Measurements from ENCODE around the gene LST1.

Gene LST1

DNA sequence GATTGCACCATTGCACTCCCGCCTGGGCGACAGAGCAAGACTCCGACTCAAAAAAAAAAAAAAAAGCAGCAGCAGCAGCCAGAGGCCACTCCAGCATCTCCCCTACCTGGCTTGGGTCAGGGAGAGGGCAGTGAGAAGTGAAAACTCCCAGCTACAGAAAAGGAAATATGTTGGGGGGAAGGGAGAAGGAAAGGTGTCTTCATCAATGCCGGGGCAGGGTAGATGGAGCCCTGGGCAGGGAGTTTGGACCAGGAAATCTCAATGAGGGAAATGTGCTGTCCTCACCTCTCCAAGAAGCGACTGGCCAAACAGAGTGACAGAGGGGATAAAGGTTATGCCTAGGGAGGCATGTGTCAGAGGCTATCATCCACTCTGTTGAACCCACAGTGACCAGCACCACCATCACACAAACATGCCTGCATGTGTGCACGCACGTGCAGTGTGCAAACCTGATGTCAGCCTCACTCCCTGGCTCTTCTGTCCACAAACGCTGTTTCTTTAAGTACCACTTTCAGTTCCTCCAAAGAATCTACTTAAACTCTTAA is 28.1 kb downstream of the LST1 start:
- DNase-seq (ENCODE audit: low read depth): no peak
- TF ChIP-seq, protein P1, sequence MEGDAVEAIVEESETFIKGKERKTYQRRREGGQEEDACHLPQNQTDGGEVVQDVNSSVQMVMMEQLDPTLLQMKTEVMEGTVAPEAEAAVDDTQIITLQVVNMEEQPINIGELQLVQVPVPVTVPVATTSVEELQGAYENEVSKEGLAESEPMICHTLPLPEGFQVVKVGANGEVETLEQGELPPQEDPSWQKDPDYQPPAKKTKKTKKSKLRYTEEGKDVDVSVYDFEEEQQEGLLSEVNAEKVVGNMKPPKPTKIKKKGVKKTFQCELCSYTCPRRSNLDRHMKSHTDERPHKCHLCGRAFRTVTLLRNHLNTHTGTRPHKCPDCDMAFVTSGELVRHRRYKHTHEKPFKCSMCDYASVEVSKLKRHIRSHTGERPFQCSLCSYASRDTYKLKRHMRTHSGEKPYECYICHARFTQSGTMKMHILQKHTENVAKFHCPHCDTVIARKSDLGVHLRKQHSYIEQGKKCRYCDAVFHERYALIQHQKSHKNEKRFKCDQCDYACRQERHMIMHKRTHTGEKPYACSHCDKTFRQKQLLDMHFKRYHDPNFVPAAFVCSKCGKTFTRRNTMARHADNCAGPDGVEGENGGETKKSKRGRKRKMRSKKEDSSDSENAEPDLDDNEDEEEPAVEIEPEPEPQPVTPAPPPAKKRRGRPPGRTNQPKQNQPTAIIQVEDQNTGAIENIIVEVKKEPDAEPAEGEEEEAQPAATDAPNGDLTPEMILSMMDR (conservative IDR thresholded peaks at IDR 0.05; ENCODE audit: control insufficient read depth, insufficient read depth, low read depth, low read length): no peak
- H3K4me3 ChIP-seq (ENCODE audit: control insufficient read depth, low read depth, low read length): no peak overlapping the region

DNA sequence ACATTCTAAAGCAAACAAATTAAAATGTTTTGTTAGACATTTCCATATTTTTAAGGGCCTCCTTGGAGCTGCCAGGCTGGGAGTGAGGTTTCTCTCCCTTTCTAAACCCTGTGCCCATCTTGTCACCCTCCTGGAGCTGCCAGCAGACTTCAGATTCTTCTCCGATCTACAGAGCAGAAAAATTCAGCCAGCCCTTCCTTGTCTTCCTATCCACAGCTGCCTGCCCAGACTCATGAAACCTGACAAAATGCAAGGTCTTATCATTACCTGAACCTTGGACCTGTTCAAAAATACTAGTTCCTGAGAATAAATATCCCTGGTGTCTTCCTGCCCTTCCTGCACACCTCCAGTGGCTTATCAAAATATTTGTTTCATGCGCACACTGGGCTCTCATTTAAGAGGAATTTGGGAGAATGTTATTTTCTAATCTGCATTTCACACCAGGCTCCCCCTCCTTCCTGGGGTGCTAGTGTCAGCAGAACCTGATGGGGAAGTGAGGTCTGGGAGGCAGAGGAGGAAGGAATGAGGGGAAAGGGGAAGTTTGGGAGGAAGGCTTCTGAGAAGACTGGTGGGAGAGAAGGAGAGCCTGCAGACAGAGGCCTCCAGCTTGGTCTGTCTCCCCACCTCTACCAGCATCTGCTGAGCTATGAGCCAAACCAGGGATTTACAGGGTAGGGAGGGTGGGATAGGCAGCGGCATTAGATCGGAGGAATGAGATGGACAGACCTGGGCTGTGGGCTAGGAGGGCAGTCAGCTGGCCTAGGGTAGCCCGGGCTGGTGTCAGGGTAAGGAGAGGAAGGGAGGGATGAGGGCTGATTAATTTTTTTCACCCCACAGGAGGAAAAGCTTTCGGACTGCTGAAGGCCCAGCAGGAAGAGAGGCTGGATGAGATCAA is 28.9 kb downstream of the LST1 start, which contains the start of gene AIF1:
Gene AIF1, plus strand, starts transcription at position 551 of the 895 bp plus-strand sequence. Its CDS starts 96 bp downstream, at position 647.
- no peak within 1 kb of the TSS for H3K4me3 ChIP-seq (ENCODE audit: control insufficient read depth, low read depth, low read length)
- TF ChIP-seq, protein P1 (conservative IDR thresholded peaks at IDR 0.05; ENCODE audit: control insufficient read depth, insufficient read depth, low read depth, low read length): no peak
- DNase-seq (ENCODE audit: low read depth): no peak

DNA sequence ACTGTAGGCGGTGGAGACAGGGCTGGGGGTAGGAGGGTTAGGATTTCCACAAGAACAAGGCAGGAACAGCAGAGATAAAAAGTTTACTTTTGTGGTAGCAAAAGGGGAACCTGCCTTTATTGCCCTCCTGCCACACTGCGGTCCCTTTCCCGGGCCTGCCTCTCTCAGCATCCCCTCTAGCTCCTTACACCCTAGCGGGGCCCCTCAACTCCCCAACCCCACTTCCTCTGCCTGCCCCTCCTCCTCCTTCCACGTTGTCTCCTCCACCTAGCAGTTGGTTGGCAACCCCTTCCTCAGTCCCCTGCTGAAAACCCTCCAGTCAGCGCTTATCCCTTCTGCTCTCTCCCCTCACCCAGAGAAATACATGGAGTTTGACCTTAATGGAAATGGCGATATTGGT is 29.7 kb downstream of the LST1 start:
- no peak for DNase-seq (ENCODE audit: low read depth)
- TF ChIP-seq, protein P1 (conservative IDR thresholded peaks at IDR 0.05; ENCODE audit: control insufficient read depth, insufficient read depth, low read depth, low read length): no peak
- H3K4me3 ChIP-seq (ENCODE audit: control insufficient read depth, low read depth, low read length): no peak overlapping the region

DNA sequence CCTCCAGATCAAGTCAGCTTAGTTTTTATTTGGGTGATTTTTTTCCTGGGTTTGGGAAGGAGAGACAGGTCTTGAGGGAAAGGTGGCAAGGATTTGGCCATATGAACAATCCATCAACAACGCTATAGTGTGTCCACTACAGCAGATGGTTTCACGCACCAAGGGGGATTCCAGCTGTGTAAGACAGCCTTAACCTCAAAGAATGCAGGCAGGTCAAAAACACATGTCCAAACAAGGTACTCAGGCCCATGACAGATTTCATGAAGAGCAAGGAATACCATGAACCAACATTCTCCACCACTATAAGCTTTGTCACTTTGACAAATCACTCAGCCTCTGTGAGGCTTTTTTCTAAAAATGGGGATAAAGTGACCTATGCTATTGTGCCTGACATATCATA is 30.9 kb downstream of the LST1 start:
- DNase-seq (ENCODE audit: low read depth): no peak
- no peak overlapping the region for H3K4me3 ChIP-seq (ENCODE audit: control insufficient read depth, low read depth, low read length)
- TF ChIP-seq, protein P1 (conservative IDR thresholded peaks at IDR 0.05; ENCODE audit: control insufficient read depth, insufficient read depth, low read depth, low read length): no peak

DNA sequence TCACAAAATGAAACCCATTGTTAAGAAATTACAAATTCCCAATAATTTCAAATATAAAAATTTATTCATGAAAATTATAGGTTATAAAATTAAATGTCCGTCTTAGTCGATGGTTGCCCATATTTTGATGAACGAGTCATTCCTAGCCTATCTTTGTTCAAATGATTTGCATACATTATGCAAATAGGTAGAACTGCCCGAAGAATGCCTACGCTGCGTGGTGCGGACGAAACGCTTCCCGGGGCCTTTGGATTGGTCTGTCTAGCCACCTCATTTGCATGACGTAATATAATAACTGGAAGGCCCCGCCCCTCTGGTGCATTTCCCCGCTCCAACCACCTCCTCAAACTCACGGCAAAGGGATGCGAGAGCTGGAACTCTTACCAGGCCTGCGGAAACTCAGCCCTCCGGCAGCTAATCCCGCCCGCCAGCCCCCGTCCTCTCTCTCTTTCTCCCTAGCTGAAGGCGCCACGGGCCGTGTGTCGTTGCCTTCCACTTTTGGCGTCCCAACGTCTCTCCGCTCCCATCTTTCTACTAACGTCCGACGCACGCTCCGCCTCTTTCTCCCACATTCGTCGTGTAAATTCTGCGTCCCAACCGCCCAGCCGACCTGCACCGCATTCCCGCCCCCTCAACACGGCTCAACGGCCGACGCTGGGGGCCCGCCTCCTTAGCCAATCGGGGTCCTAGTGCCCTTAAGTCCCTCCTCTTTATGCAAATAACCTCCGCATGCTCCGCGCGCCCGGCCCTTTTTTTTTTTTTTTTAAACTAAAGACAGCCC is 33.9 kb downstream of the LST1 start:
- H3K4me3 ChIP-seq (ENCODE audit: control insufficient read depth, low read depth, low read length): peak overlapping the region; percentile 76
- TF ChIP-seq, protein P1 (conservative IDR thresholded peaks at IDR 0.05; ENCODE audit: control insufficient read depth, insufficient read depth, low read depth, low read length): no peak
- peak; percentile 98 for DNase-seq (ENCODE audit: low read depth)

DNA sequence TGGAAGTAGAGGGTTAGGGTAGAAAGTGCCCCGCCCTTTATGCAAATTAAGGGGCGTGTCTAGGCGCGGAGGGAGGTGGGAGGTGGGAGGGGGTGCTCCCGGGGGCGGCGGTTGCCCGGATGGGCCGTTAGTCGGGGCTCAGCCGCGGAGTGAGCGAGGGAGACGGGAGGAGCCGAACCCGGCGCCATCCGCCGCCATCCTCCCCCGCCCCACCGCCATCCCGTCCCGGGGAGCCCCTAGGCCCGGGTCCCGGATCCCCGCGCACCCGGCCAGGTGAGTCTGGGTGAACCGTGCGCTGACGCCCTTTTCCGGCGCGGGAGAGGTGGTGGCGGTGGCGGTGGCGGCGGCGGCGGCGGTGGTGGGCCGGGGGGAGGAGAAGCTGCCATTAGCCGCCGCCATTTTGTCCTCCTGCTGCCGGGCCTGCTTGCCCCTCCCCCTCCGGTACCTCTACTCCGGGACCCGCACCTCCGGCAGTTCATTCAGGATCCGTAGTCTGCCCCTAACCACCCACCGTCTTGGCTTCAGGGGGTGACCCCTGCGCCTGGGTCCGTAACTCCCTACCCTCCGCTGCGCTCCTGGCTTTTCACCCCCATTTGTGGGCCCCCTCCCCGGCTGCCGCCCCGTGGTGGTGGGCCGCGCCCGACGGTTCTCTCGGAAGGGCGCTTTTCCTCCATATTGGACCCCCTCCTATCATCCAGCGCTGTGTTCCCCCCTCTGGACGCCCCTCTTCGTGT is 34.7 kb downstream of the LST1 start, which contains the start of gene PRRC2A:
Gene PRRC2A, plus strand, starts transcription at position 130 of the 734 bp plus-strand sequence. CDS start 2,075 bp downstream, outside the sequence.
- TF ChIP-seq, protein P1 (conservative IDR thresholded peaks at IDR 0.05; ENCODE audit: control insufficient read depth, insufficient read depth, low read depth, low read length): no peak
- no peak for DNase-seq (ENCODE audit: low read depth)
- H3K4me3 ChIP-seq (ENCODE audit: control insufficient read depth, low read depth, low read length): peak within 1 kb of the TSS; percentile 97

All from fibroblast of mammary gland (primary cell).